ENCODE data around the gene RNU2-63P.
"Not testable (repeated sequence)": the region's sequence is repeated elsewhere in the genome, so short reads cannot be mapped to it uniquely, and the experiment has no call there.

RNU2-63P gene

GRCh38 chr2:88028931-88029330 lies 12.6 kb upstream of the RNU2-63P start:
- DNase-seq (ENCODE audit: low read depth), result no peak

GRCh38 chr2:88027697-88028389 lies 11.5 kb upstream of the RNU2-63P start:
- DNase-seq (ENCODE audit: low read depth), result no peak

GRCh38 chr2:88024509-88024908 lies 8.2 kb upstream of the RNU2-63P start:
- no peak for DNase-seq (ENCODE audit: low read depth)

GRCh38 chr2:88022669-88022921 lies 6.2 kb upstream of the RNU2-63P start:
- no peak for DNase-seq (ENCODE audit: low read depth)

GRCh38 chr2:88019985-88020384 lies 3.6 kb upstream of the RNU2-63P start:
- no peak for DNase-seq (ENCODE audit: low read depth)

GRCh38 chr2:88018909-88019308 lies 2.6 kb upstream of the RNU2-63P start:
- DNase-seq (ENCODE audit: low read depth), result no peak

- DNase-seq (ENCODE audit: low read depth), result not testable (repeated sequence)
Measured at GRCh38 chr2:88018077-88018805, 1.9 kb upstream of the RNU2-63P start.

- not testable (repeated sequence) for DNase-seq (ENCODE audit: low read depth)
Measured at GRCh38 chr2:88017780-88018038, 1.4 kb upstream of the RNU2-63P start.

- no peak for DNase-seq (ENCODE audit: low read depth)
Measured at GRCh38 chr2:88016960-88017779, 823 bp upstream of the RNU2-63P start.

- no peak for DNase-seq (ENCODE audit: low read depth)
Measured at GRCh38 chr2:88011011-88011410, 5.3 kb downstream of the RNU2-63P start.

- no peak for DNase-seq (ENCODE audit: low read depth)
Measured at GRCh38 chr2:88010136-88010535, 6.2 kb downstream of the RNU2-63P start.

- no peak for DNase-seq (ENCODE audit: low read depth)
Measured at GRCh38 chr2:88006912-88007439, 9.4 kb downstream of the RNU2-63P start.

GRCh38 chr2:88005776-88006175 lies 10.6 kb downstream of the RNU2-63P start:
- no peak for DNase-seq (ENCODE audit: low read depth)

- DNase-seq (ENCODE audit: low read depth), result no peak
Measured at GRCh38 chr2:88003074-88003755, 13.1 kb downstream of the RNU2-63P start.

- DNase-seq (ENCODE audit: low read depth), result no peak
Measured at GRCh38 chr2:88002359-88002707, 14.0 kb downstream of the RNU2-63P start.

GRCh38 chr2:88000474-88000873 lies 15.9 kb downstream of the RNU2-63P start:
- not testable (repeated sequence) for DNase-seq (ENCODE audit: low read depth)

- DNase-seq (ENCODE audit: low read depth), result no peak
Measured at GRCh38 chr2:87996570-87996969, 19.8 kb downstream of the RNU2-63P start.

GRCh38 chr2:87995756-87996155 lies 20.6 kb downstream of the RNU2-63P start:
- no peak for DNase-seq (ENCODE audit: low read depth)

- DNase-seq (ENCODE audit: low read depth), result not testable (repeated sequence)
Measured at GRCh38 chr2:87994304-87994850, 22.0 kb downstream of the RNU2-63P start.

GRCh38 chr2:87992569-87992968 lies 23.8 kb downstream of the RNU2-63P start:
- DNase-seq (ENCODE audit: low read depth), result not testable (repeated sequence)

- not testable (repeated sequence) for DNase-seq (ENCODE audit: low read depth)
Measured at GRCh38 chr2:87987473-87987872, 28.9 kb downstream of the RNU2-63P start.

- not testable (repeated sequence) for DNase-seq (ENCODE audit: low read depth)
Measured at GRCh38 chr2:87985902-87986301, 30.4 kb downstream of the RNU2-63P start.

Measured in activated T-cell treated with anti-CD3 and anti-CD28 coated beads for 48 hours (primary cell).